Measurements from ENCODE around the gene CREB3L2.

CREB3L2 gene

GRCh38 chr7:137881607-137882260, 120.2 kb downstream of the CREB3L2 start:
- ChIA-PET POLR2A (no interaction called here), CTCF (interaction anchor here (1.3 to 5.3 kb wide), 7 partner anchors 9 to 226 kb away, joined by 3 to 21 read pairs (median 5); no protein-coding TSS in a partner anchor)
- no peak for DNase-seq (ENCODE audit: extremely low spot score)
- no peak for TF ChIP-seq CTCF (IDR thresholded peaks at IDR 0.05; ENCODE audit: control extremely low read depth, extremely low read depth, low read depth, missing control alignments)

- no peak for DNase-seq (ENCODE audit: extremely low spot score)
- CTCF ChIA-PET: interaction anchor here (0.8 to 5.3 kb wide), 5 partner anchors 10 to 224 kb away, joined by 4 to 21 read pairs (median 6); partner anchors contain the start of gene CREB3L2
Measured at GRCh38 chr7:137880432-137880831, 121.5 kb downstream of the CREB3L2 start.

GRCh38 chr7:137879357-137880158, 122.3 kb downstream of the CREB3L2 start:
- no peak for TF ChIP-seq CTCF (IDR thresholded peaks at IDR 0.05; ENCODE audit: control extremely low read depth, extremely low read depth, low read depth, missing control alignments)
- CTCF ChIA-PET: interaction anchor here (0.7 to 5.3 kb wide), 6 partner anchors 9 to 224 kb away, joined by 4 to 21 read pairs (median 6); partner anchors contain the start of gene CREB3L2
- peak; percentile 50 for DNase-seq (ENCODE audit: extremely low spot score)
- POLR2A ChIA-PET: interaction anchor here (0.9 kb wide), 1 partner anchor 11 kb away, joined by 5 read pairs; no protein-coding TSS in a partner anchor

More at GRCh38 chr7:137880432-137880831, 121.5 kb downstream of the CREB3L2 start:
- POLR2A ChIA-PET: no interaction called here
- no peak for TF ChIP-seq CTCF (IDR thresholded peaks at IDR 0.05; ENCODE audit: control extremely low read depth, extremely low read depth, low read depth, missing control alignments)

- TF ChIP-seq CTCF (IDR thresholded peaks at IDR 0.05; ENCODE audit: control extremely low read depth, extremely low read depth, low read depth, missing control alignments): no peak
- POLR2A ChIA-PET: no interaction called here
- DNase-seq (ENCODE audit: extremely low spot score): no peak
- CTCF ChIA-PET: interaction anchor here (0.9 to 2.0 kb wide), 4 partner anchors 8 to 124 kb away, joined by 3 to 7 read pairs (median 6); partner anchors contain the start of gene CREB3L2
Measured at GRCh38 chr7:137878333-137878961, 123.4 kb downstream of the CREB3L2 start.

GRCh38 chr7:137877027-137877675, 124.7 kb downstream of the CREB3L2 start:
- CTCF ChIA-PET: interaction anchor here (0.9 kb wide), 1 partner anchor 38 kb away, joined by 3 read pairs; no protein-coding TSS in a partner anchor
- POLR2A ChIA-PET: no interaction called here
- DNase-seq (ENCODE audit: extremely low spot score): no peak
- TF ChIP-seq CTCF (IDR thresholded peaks at IDR 0.05; ENCODE audit: control extremely low read depth, extremely low read depth, low read depth, missing control alignments): no peak

- POLR2A ChIA-PET: no interaction called here
- CTCF ChIA-PET: interaction anchor here (1.0 kb wide), 1 partner anchor 18 kb away, joined by 3 read pairs; no protein-coding TSS in a partner anchor
- TF ChIP-seq CTCF (IDR thresholded peaks at IDR 0.05; ENCODE audit: control extremely low read depth, extremely low read depth, low read depth, missing control alignments): no peak
- no peak for DNase-seq (ENCODE audit: extremely low spot score)
Measured at GRCh38 chr7:137875746-137876145, 126.1 kb downstream of the CREB3L2 start.
